HG03439 (cell line): ENCODE data around the gene CCDC92B.
"Not testable (repeated sequence)": the region's sequence is repeated elsewhere in the genome, so short reads cannot be mapped to it uniquely, and the experiment has no call there.

Source experiments
- ATAC-seq: cut with Tn5 transposase; IDR thresholded peaks from one replicate; pipeline ENCODE4 v1.9.1; 2021; ENCODE audit warnings: mild to moderate bottlenecking, moderate library complexity; ENCODE audit not compliant: unreplicated experiment

Gene CCDC92B

DNA sequence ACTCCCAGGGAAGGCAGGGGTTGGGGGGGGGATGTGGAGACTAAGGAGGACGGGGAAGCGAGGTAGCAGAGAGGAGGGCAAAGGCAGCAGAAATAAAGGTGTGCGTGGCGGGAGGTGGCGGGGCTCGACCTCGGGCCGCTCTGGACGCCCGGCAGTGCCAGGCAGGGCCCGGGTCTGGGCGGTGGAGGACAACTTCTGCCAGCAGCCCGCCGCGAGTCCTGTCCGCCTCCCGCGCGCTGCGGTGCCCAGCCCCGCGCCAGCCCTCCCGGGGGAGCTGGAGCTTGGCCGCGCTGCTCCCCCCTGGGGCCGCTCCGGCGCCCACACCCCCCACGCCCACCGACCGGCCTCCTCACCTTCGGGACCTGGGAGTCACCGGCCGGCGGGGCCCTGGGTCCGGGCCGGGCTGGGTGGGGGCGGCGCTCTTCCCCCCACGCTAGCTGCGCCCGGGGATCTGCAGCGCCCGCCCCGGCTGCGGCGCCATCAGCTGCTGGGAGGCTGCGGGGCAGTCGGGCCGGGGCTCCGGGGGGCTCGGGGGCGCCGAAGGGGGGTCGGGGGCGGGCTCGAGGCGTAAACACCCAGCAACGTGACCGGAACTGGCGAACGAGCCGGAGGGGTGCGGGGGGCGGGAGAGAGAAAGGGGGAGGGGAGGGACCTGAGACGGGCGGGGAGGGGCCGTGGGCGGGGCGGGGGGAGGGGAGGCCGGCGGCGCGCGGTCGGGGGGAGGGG lies at the start of gene CCDC92B:
Gene CCDC92B (minus strand): TSS at position 595 of the 726 bp plus-strand sequence. CDS start 14,507 bp downstream, outside the sequence.
- no peak for ATAC-seq

DNA sequence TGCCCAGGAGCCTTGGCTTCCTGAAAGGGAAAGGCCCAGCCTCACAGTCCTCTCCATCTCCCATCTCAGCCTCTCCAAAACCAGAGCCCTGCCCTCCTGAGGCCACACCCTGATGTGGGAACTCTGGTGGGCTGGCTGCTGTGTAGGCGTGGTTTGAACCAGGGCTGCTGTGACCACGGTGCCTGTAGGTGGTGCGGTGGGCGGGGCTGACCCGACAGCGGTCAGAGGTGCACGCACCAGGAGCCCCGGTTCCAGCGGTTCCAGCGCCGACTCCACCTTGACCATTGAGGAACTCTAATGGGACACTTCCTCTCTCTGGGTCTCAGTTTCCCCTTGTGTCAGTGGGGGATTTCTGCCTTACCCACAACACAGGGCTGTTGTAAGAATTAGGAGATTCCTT lies 49.2 kb upstream of the CCDC92B start:
- ATAC-seq, result no peak

GRCh38 chr17:2798188-2798587 lies 48.7 kb upstream of the CCDC92B start:
- no peak for ATAC-seq

DNA sequence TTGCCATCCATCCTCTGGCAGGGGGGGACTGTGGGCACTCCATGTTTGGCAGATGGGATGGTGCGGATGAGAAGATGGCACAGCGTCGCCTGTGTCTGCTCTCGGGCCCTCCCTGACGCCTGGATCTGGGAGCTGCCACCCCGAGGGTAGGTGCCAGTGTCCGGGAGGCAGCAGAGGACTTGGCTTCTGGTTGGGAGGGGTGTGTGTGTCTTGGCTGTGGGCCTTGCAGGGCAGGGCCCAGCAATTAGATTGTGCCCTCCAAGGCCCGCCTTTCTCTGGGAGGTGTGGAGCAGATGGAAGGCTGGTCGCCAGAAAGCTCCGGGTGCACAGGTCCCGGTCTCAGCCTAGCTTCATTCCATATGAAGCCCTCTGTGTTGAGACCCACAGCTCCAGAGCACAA lies 48.2 kb upstream of the CCDC92B start:
- ATAC-seq, result no peak

DNA sequence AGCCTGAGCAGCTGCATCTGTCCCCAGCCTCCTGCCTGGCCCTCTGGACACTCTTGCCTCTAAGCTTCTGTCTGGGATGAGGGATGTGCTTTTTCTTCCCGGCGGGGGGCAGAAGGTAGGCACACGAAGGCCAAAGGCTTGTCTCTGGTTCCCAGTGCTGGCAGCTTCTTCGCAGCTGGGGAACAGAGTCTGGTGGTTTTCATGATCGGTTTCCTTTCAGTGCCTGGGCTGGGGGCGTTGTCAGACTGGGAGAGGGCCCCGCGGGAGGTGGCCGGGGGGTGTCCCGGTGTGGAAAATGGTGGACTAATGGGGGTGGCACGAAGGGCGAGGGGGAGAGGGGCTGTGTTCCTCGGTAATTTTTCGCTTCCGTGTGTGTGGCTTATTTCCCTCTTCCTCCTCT lies 47.8 kb upstream of the CCDC92B start:
- ATAC-seq, result no peak

GRCh38 chr17:2796164-2797125 lies 47.0 kb upstream of the CCDC92B start, which contains the start of gene RAP1GAP2:
Gene RAP1GAP2 (plus strand): TSS chr17:2796438. CDS start chr17:2796528, 90 bp downstream.
- ATAC-seq, result no peak

- no peak for ATAC-seq
Measured at GRCh38 chr17:2795441-2796163, 46.1 kb upstream of the CCDC92B start.

DNA sequence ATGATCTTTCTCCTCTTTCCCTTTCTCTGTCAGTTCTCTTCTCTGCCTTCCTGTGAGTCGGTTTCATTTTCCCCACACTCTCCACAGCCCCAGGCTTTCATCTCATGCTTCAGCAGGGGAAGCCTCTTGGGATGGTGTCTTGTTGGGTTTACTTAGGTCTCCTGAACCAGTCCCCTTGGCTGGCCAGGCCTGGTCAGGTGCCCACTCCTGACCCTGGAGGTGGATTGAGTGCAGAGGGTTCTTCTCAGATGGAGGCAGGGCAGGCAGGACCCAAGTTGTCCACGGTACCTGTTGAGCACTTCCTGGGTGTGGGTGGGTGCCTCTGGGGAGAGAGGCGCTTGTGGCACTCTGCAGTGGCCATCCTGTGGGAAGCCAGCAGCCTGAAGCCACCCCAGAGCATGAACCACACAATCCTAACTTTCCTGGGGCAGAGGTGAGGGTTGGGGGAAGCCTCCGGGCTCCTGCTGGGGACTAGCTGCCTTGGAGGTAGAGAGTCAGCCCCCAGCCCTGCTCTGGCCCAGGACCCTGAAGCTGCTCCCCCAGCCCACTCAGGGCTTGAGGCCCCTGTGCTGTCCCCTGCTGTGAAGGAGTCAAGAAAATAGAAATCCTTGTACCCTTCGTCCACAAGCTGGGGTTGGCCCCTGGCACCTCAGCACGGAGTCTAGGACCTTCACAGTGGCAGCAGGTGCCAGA lies 44.8 kb upstream of the CCDC92B start:
- no peak for ATAC-seq

DNA sequence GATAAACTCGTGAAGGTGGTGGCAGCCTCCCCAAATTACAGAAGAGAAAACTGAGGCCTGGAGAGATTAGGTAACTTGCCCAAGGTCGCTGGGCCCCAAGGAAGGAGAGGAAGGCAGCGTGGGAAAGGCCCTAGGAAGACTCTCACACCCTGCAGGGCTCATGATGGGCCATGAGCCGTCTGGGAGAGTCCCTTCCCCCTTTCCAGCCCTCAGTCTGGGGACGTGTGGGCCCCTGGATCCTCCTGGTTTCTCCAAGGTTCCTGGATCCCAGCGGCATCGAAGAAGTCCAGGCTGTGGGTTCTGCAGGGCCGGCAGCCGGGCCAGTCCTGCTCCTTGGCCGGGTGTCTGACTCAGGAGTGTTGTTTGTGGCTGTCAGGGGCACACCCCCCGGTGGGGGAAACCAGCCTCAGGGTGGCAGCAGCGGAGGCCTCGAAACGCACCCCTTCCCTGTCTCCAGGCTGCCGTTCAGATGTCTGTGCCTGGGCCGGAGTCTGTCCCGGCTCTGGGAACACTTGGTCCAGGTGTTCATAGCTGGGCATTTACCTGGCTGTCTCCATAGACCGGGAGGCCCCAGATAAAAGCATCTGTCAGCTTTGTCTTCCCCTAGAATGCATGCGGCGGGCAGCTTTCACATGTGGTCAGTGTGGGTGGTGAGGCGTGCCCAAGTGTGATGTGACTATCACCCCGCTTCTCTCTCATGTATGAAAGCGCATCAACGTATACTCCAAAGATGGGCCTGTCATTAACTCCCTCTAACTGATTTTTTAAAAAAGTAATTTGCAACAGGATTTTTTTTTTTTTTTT lies 43.1 kb upstream of the CCDC92B start:
- no peak for ATAC-seq

DNA sequence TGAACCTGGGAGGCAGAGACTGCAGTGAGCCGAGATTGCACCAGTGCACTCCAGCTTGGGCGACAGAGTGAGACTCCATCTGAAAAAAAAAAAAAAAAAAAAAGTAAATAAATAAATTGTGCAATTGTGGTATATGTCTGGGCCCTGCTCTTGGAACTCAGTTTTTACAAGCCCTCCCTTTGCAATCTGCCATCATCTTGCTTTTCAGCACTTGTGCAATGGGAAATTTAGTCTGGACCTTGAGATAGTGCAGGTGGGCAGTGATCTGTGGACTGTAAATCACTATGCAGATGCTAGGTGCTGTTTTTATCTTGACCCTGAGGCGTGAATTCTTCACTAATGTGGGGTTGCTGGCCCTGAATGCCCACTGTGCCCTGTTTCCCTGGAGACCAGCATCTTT lies 40.2 kb upstream of the CCDC92B start:
- no peak for ATAC-seq

GRCh38 chr17:2786176-2786881 lies 36.9 kb upstream of the CCDC92B start:
- ATAC-seq, result peak; percentile 77

- not testable (repeated sequence) for ATAC-seq
Measured at GRCh38 chr17:2785376-2785775, 35.9 kb upstream of the CCDC92B start.

- no peak for ATAC-seq
Measured at GRCh38 chr17:2784864-2785263, 35.4 kb upstream of the CCDC92B start.

GRCh38 chr17:2783310-2784030 lies 34.0 kb upstream of the CCDC92B start:
- no peak for ATAC-seq

DNA sequence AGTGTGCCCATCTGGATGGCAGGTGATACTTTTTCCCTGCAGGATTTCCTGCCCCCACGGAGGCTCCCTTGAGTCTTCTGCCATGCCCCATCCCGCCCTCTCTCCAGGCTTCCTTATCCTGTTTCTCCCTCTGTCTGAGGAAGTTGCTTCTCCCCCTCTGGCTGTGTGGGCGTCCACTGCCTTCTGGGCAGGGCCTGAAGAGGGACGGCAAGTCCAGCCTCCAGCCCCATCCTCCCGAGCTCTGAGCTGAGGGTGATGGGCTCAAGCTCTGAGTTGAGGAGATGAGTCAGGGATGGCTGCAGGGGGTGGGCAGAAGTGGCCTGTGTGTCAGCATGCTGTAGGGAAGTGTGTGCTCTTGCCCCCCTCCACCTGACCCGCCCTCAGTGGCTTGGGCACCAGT lies 32.6 kb upstream of the CCDC92B start:
- no peak for ATAC-seq

GRCh38 chr17:2781598-2781997 lies 32.1 kb upstream of the CCDC92B start:
- not testable (repeated sequence) for ATAC-seq

GRCh38 chr17:2780931-2781454 lies 31.5 kb upstream of the CCDC92B start:
- ATAC-seq, result no peak

GRCh38 chr17:2780256-2780655 lies 30.8 kb upstream of the CCDC92B start:
- no peak for ATAC-seq
